ENCODE results near the gene RHOBTB1. TPM values are rescaled to one million over a fixed set of nuclear protein-coding genes. Genes with fewer than 3 reads are reported as not detected.

RHOBTB1 gene
- polyA plus RNA-seq, 2 donors = 0.73 to 0.77 TPM

- Histone ChIP-seq H3K27me3 (ENCODE audit: control insufficient read depth in 1 of 2, insufficient read depth in 2 of 2, low read length in 2 of 2) (no peaks in the 10 kb centered on the region), H3K4me3 (ENCODE audit: low read depth in 1 of 2, low read length in 2 of 2) (no peak overlapping the region), H3K27ac (ENCODE audit: low read depth in 2 of 2, low read length in 1 of 2) (no peak overlapping the region), H3K4me1 (ENCODE audit: control insufficient read depth in 2 of 2, insufficient read depth in 2 of 2, low read length in 1 of 2) (peaks cover 2 to 3% of the 10 kb centered on the region in 2 donors), H3K9me3 (ENCODE audit: control insufficient read depth in 2 of 2, insufficient read depth in 1 of 2, low read depth in 1 of 2, low read length in 1 of 2) (no peaks in the 10 kb centered on the region), H3K36me3 (ENCODE audit: control insufficient read depth in 2 of 2, insufficient read depth in 2 of 2, low read length in 1 of 2) (no peaks in the 10 kb centered on the region)
- WGBS, 2 donors = 90 to 96% methylated on average over 1 of the region's 1 CpG
These were observed 120.7 kb downstream of the RHOBTB1 start for GRCh38 chr10:60823324-60823723.

- WGBS, 2 donors = 57 to 66% methylated on average over 4 of the region's 4 CpGs
- H3K36me3 ChIP-seq (ENCODE audit: control insufficient read depth in 2 of 2, insufficient read depth in 2 of 2, low read length in 1 of 2) = no peaks in the 10 kb centered on the region
These were observed 121.2 kb downstream of the RHOBTB1 start for GRCh38 chr10:60822809-60823208.

DNA sequence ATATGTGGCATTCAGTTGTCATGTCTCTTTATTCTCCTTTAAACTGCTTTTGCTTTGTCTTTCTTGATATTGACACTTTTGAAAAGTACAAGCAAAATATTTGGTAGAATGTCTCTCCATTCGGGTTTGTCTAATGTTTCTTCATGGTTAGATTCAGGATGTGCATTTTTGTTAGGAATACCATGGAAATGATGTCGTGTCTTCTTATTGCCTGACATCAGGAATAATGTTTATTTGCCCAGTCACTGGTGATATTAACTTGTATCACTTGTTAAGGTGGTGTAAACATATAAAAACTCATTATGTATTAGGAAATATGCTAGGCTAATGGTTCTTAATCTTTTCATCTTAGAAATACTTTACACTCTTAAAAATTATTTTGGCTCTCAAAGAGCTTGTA lies 122.3 kb downstream of the RHOBTB1 start:
- 68 to 74% methylated on average over 2 of the region's 2 CpGs for WGBS, 2 donors
- H3K36me3 ChIP-seq (ENCODE audit: control insufficient read depth in 2 of 2, insufficient read depth in 2 of 2, low read length in 1 of 2) = no peaks in the 10 kb centered on the region
- peaks cover 2 to 3% of the 10 kb centered on the region in 2 donors for H3K4me1 ChIP-seq (ENCODE audit: control insufficient read depth in 2 of 2, insufficient read depth in 2 of 2, low read length in 1 of 2)
- no peak overlapping the region for H3K4me3 ChIP-seq (ENCODE audit: low read depth in 1 of 2, low read length in 2 of 2)
- H3K27me3 ChIP-seq (ENCODE audit: control insufficient read depth in 1 of 2, insufficient read depth in 2 of 2, low read length in 2 of 2) = no peaks in the 10 kb centered on the region
- H3K9me3 ChIP-seq (ENCODE audit: control insufficient read depth in 2 of 2, insufficient read depth in 1 of 2, low read depth in 1 of 2, low read length in 1 of 2) = no peaks in the 10 kb centered on the region
- H3K27ac ChIP-seq (ENCODE audit: low read depth in 2 of 2, low read length in 1 of 2) = no peak overlapping the region

More at GRCh38 chr10:60822809-60823208, 121.2 kb downstream of the RHOBTB1 start:
- no peak overlapping the region for H3K4me3 ChIP-seq (ENCODE audit: low read depth in 1 of 2, low read length in 2 of 2)
- H3K27ac ChIP-seq (ENCODE audit: low read depth in 2 of 2, low read length in 1 of 2) = no peak overlapping the region
- peaks cover 2 to 3% of the 10 kb centered on the region in 2 donors for H3K4me1 ChIP-seq (ENCODE audit: control insufficient read depth in 2 of 2, insufficient read depth in 2 of 2, low read length in 1 of 2)
- no peaks in the 10 kb centered on the region for H3K27me3 ChIP-seq (ENCODE audit: control insufficient read depth in 1 of 2, insufficient read depth in 2 of 2, low read length in 2 of 2)
- no peaks in the 10 kb centered on the region for H3K9me3 ChIP-seq (ENCODE audit: control insufficient read depth in 2 of 2, insufficient read depth in 1 of 2, low read depth in 1 of 2, low read length in 1 of 2)

- Histone ChIP-seq H3K27ac (ENCODE audit: low read depth in 2 of 2, low read length in 1 of 2) (no peak overlapping the region), H3K36me3 (ENCODE audit: control insufficient read depth in 2 of 2, insufficient read depth in 2 of 2, low read length in 1 of 2) (no peaks in the 10 kb centered on the region)
- 67 to 73% methylated on average over 6 of the region's 6 CpGs for WGBS, 2 donors
These were observed 123.8 kb downstream of the RHOBTB1 start for GRCh38 chr10:60820093-60820754.

More at GRCh38 chr10:60820093-60820754, 123.8 kb downstream of the RHOBTB1 start:
- Histone ChIP-seq H3K4me1 (ENCODE audit: control insufficient read depth in 2 of 2, insufficient read depth in 2 of 2, low read length in 1 of 2) (peaks cover under 1 to 3% of the 10 kb centered on the region in 2 donors), H3K9me3 (ENCODE audit: control insufficient read depth in 2 of 2, insufficient read depth in 1 of 2, low read depth in 1 of 2, low read length in 1 of 2) (no peaks in the 10 kb centered on the region), H3K27me3 (ENCODE audit: control insufficient read depth in 1 of 2, insufficient read depth in 2 of 2, low read length in 2 of 2) (no peaks in the 10 kb centered on the region), H3K4me3 (ENCODE audit: low read depth in 1 of 2, low read length in 2 of 2) (no peak overlapping the region)

Other genes with a start within 250 kb of the RHOBTB1 start
- gene CDK1, start 165.7 kb downstream of the RHOBTB1 start, polyA plus RNA-seq = 10 to 100 TPM; 22.4 to 23.4 TPM